Left kidney (tissue), 2 donors: ENCODE data around the gene ASTN2. TPM values are rescaled to one million over a fixed set of nuclear protein-coding genes. Genes with fewer than 3 reads are reported as not detected.
"Not testable (repeated sequence)": the region's sequence is repeated elsewhere in the genome, so short reads cannot be mapped to it uniquely, and the experiment has no call there.

Source experiments
- DNase-seq: peaks from one replicate; pipeline ENCODE4 v3.0.0-alpha.2; 2013
- polyA plus RNA-seq: library from polyadenylated mRNA; unstranded; fragments of 120-200 nt; gene quantifications from one replicate; pipeline ENCODE4 v1.2.1, GENCODE V29; 2013; ENCODE audit not compliant: insufficient read length

Gene ASTN2
- polyA plus RNA-seq, 1 donor: 17.2 TPM

- DNase-seq: not testable (repeated sequence)
Observed at GRCh38 chr9:116917895-116918508, 496.9 kb downstream of the ASTN2 start.

- no peak for DNase-seq
Observed at GRCh38 chr9:116913536-116913935, 501.3 kb downstream of the ASTN2 start.

GRCh38 chr9:116910201-116910600 is 504.7 kb downstream of the ASTN2 start:
- DNase-seq: no peak

- no peak for DNase-seq
Observed at GRCh38 chr9:116907989-116908388, 506.9 kb downstream of the ASTN2 start.

GRCh38 chr9:116905171-116905588 is 509.7 kb downstream of the ASTN2 start:
- DNase-seq: no peak

- DNase-seq: no peak
Observed at GRCh38 chr9:116904165-116904564, 510.7 kb downstream of the ASTN2 start.

GRCh38 chr9:116901260-116901659 is 513.6 kb downstream of the ASTN2 start:
- DNase-seq: no peak

GRCh38 chr9:116900543-116900942 is 514.3 kb downstream of the ASTN2 start:
- no peak for DNase-seq

GRCh38 chr9:116900007-116900367 is 514.9 kb downstream of the ASTN2 start:
- no peak for DNase-seq

- no peak for DNase-seq
Observed at GRCh38 chr9:116899337-116900006, 515.4 kb downstream of the ASTN2 start.

GRCh38 chr9:116898131-116898530 is 516.7 kb downstream of the ASTN2 start:
- DNase-seq: not testable (repeated sequence)

- no peak for DNase-seq
Observed at GRCh38 chr9:116897201-116897600, 517.7 kb downstream of the ASTN2 start.

GRCh38 chr9:116895961-116896360 is 518.9 kb downstream of the ASTN2 start:
- DNase-seq: no peak

- DNase-seq: no peak
Observed at GRCh38 chr9:116891424-116891823, 523.4 kb downstream of the ASTN2 start.

- not testable (repeated sequence) for DNase-seq
Observed at GRCh38 chr9:116888476-116888875, 526.4 kb downstream of the ASTN2 start.

GRCh38 chr9:116888066-116888465 is 526.8 kb downstream of the ASTN2 start:
- DNase-seq: no peak

GRCh38 chr9:116883676-116884075 is 531.2 kb downstream of the ASTN2 start:
- DNase-seq: no peak

- DNase-seq: no peak
Observed at GRCh38 chr9:116877072-116877471, 537.8 kb downstream of the ASTN2 start.

GRCh38 chr9:116875576-116875975 is 539.3 kb downstream of the ASTN2 start:
- no peak for DNase-seq

GRCh38 chr9:116873937-116874914 is 540.6 kb downstream of the ASTN2 start:
- no peak for DNase-seq

GRCh38 chr9:116873491-116873890 is 541.4 kb downstream of the ASTN2 start:
- no peak for DNase-seq

- no peak for DNase-seq
Observed at GRCh38 chr9:116870566-116870965, 544.3 kb downstream of the ASTN2 start.

GRCh38 chr9:116868201-116868600 is 546.7 kb downstream of the ASTN2 start:
- no peak for DNase-seq
